K562 (cell line): Measurements from ENCODE around the gene ZNF441. TPM values are rescaled to one million over a fixed set of nuclear protein-coding genes. Genes with fewer than 3 reads are reported as not detected.

Experiments used
- AFF4 ChIP-seq: sonication (generic); formaldehyde crosslinking; IDR thresholded peaks from 2 replicates; pipeline ENCODE4 v1.8.0; 2023; ENCODE audit warnings: mild to moderate bottlenecking, missing genetic modification reagents
- BRD4 ChIP-seq: fragments of 200-600 bp; sonication (generic); IDR thresholded peaks from 2 replicates; pipeline ENCODE4 v1.6.1; 2017; ENCODE audit warnings: inconsistent platforms
- CBX8 ChIP-seq: fragments of 200-600 bp; sonication (generic); IDR thresholded peaks from 2 replicates; pipeline ENCODE4 v1.6.1; 2012; ENCODE audit warnings: borderline replicate concordance, mixed run types, low read depth, mild to moderate bottlenecking, moderate library complexity, mixed read lengths, low read length, control low read depth, inconsistent platforms; ENCODE audit not compliant: poor library complexity, severe bottlenecking; ENCODE audit errors: extremely low read depth
- CHAMP1 ChIP-seq: fragments of 450-650 bp; IDR thresholded peaks from 2 replicates; pipeline ENCODE4 v1.6.1; 2016; ENCODE audit warnings: mild to moderate bottlenecking
- E2F8 ChIP-seq: fragments of 450-650 bp; IDR thresholded peaks from 2 replicates; pipeline ENCODE4 v1.7.1; 2018; ENCODE audit warnings: mild to moderate bottlenecking, low read depth; ENCODE audit not compliant: partially characterized antibody
- FOXK2 ChIP-seq, 2 experiments: fragments of 450-650 bp; IDR thresholded peaks in 1 of 2; conservative IDR thresholded peaks in 1 of 2; 2 replicates each; pipeline ENCODE4 v1.6.1; 2016; ENCODE audit warnings: low read depth in 2 of 2, mild to moderate bottlenecking in 1 of 2
- HDGF ChIP-seq: fragments of 450-650 bp; IDR thresholded peaks from 2 replicates; pipeline ENCODE4 v1.6.1; 2016
- HEY1 ChIP-seq: fragments of 250-450 bp; sonication (Bioruptor Pico); IDR thresholded peaks from 2 replicates; pipeline ENCODE4 v1.5.0; 2020; ENCODE audit warnings: mild to moderate bottlenecking, moderate library complexity, borderline replicate concordance
- KLF16 ChIP-seq: IDR thresholded peaks from 2 replicates; pipeline ENCODE4 v1.6.1; 2016; ENCODE audit warnings: antibody characterized with exemption
- NR3C1 ChIP-seq: sonication (generic); formaldehyde crosslinking; IDR thresholded peaks from 2 replicates; pipeline ENCODE4 v1.8.1; 2022; ENCODE audit warnings: missing genetic modification reagents
- ZNF24 ChIP-seq: fragments of 450-650 bp; IDR thresholded peaks from 2 replicates; pipeline ENCODE4 v1.6.1; 2016
- ZNF311 ChIP-seq: fragments of 250-450 bp; sonication (Bioruptor Pico); IDR thresholded peaks from 2 replicates; pipeline ENCODE4 v1.4.0; 2020; ENCODE audit warnings: mild to moderate bottlenecking, moderate library complexity
- ZNF395 ChIP-seq: fragments of 200-800 bp; sonication (Bioruptor generic); IDR thresholded peaks from 2 replicates; pipeline ENCODE4 v1.6.1; 2017; ENCODE audit warnings: missing genetic modification characterization, missing compliant biosample characterization
- polyA plus RNA-seq, 8 experiments: library from polyadenylated mRNA; depleted of rRNA in 4 of 8; stranded (reverse) in 5 of 8; unstranded in 3 of 8; fragments of >200 nt; fragmentation: Nextera tagmentation in 2 of 8; fragmentation: Illumina TruSeq in 1 of 8; extraction: Ambion mirVana in 2 of 8; extraction: Trizol in 1 of 8; gene quantifications; 2 replicates each; pipeline versions ENCODE4 v1.2.1 to v1.2.3, GENCODE V29; 2011 to 2014; ENCODE audit warnings: inconsistent platforms in 1 of 8, missing spikeins in 1 of 8
- total RNA-seq, 7 experiments: library from RNA; depleted of rRNA in 6 of 7; stranded (reverse); fragments of >200 nt in 6 of 7; fragmentation: Illumina TruSeq in 2 of 7; extraction: Trizol in 2 of 7; gene quantifications; 2 replicates each; pipeline versions ENCODE4 v1.2.1 to v1.2.3, GENCODE V29; 2011 to 2021; ENCODE audit warnings: low replicate concordance in 1 of 7

ZNF441 gene
- total and polyA plus RNA-seq, 9 of the 15 experiments (the other 6 are each of a cell fraction or from before 2014, with no cell fraction given), result 1.9 to 14.0 (median 7.8) TPM

- TF ChIP-seq E2F8 (peak; percentile 66), NR3C1 (CRISPR knock-in tag) (no peak), CBX8 (no peak), KLF16 (peak; percentile 96), HEY1 (CRISPR knock-in tag) (no peak), BRD4 (0 out of 2 replicates have a peak, but pooled peaks have one; percentile 53), ZNF24 (no peak), ZNF311 (CRISPR knock-in tag) (no peak), AFF4 (CRISPR knock-in tag) (peak; percentile 60; the same call in 1 of the 2 replicates), FOXK2 (conservative IDR thresholded peaks at IDR 0.05 in 1 of 2, IDR thresholded peaks at IDR 0.05 in 1 of 2; ENCODE audit: low read depth in 2 of 2) (peak in 1 of 2 experiments; percentile 31; a peak in 1 of 4 replicates), HDGF (no peak), CHAMP1 (0 out of 2 replicates have a peak, but pooled peaks have one; percentile 49), ZNF395 (CRISPR knock-in tag) (no peak)
These were observed at the start of gene ZNF441 (continued) for GRCh38 chr19:11766597-11767591.
